IPS-NIHi7 (cell line): ENCODE measurements around the gene SEL1L3.

Experiments
- DNase-seq: peaks from one replicate; pipeline ENCODE4 v3.0.0; 2012; ENCODE audit warnings: mixed read lengths; ENCODE audit errors: extremely low spot score

SEL1L3 gene

DNA sequence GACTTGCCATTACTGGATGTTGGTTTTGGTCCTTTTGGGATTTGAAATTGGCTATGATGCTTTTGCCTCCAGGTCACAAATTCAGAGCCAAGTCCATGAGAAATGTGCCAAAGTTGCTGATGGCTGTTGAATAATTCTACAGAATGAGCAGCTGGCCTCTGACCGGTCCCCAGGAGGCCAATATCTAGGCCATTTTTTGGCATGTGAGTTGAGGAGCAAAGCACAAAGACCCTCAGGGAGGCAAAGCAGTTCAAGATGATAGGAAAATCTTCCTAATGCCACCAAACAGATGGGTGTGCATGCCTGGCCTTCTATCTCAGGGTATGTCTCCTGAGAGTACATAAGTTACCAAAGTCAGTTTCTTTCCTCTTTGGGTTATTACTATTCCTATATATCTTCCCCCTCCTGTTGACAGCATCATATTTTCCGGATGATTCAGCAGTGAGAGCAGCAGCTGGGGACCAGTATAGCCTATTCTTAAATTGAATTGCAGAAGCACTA is 44.4 kb downstream of the SEL1L3 start:
- DNase-seq: no peak

DNA sequence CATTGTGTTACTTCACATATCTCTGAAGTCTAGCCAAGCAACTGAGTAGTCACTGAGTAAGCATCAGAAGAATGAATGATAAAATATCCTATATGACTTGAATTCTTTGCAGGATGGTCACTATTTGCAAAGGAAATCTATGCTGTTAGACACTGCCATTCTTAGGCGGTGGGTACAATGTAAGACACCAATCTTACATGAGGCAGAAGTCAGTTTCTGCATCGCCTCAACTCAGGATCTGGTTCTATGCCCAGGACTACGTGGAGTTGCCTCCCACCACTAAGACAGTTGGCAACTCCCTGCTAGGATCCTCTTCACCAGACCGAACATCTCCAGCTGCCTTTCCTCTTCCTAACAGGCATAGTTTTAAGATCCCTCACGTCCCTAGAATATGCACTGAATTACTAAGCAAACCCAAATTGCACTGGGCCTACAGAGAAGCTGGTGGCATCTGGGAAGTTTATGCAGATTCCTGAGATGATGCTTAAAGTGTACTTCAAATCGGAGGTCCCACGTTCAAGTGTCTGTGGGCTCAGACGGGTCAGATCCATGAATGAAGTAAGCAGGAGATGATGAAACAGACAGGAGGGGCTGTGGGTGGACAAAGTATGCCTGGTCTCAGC is 45.6 kb downstream of the SEL1L3 start:
- DNase-seq: no peak

DNA sequence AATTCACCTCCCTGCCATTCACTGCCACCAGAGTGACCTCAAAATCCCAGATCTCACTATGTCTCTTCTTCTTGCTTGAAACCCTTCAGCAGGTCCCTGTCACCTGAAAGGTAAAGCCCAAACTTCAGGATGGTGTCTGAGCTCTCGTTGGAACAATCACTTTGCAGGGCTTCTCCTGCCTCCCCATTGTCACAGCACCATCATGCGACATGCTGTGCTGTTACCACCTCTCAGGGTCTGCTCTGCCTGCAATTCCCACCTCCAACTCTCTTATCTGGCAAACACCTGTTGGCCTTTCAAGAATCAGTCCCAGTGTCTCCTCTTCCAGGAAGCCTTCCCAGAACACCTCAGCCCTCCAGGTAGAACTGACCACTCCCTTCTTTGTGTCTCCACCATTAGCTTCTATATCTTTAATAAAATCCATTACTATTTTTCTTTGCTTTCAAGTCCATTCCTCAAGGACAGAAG is 46.2 kb downstream of the SEL1L3 start:
- DNase-seq: no peak

DNA sequence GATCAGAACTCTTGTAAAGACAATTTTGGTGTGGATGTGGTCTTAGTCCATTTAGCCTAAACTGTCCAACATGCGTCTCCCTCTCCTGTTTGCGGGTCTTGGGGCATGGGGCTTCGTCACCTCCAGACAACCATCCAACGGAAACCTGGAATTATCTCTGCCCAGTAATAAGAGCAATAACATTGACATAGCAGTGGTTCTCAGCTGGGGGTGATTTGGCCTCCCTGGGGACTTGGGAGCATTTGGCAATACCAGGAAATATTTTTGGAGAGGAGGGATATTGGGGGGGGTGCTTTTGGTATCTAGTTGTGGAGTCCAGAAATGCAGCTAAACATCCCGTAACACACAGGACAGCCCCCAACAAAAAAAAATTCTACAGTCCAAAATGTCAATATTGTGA is 47.2 kb downstream of the SEL1L3 start:
- DNase-seq: no peak

DNA sequence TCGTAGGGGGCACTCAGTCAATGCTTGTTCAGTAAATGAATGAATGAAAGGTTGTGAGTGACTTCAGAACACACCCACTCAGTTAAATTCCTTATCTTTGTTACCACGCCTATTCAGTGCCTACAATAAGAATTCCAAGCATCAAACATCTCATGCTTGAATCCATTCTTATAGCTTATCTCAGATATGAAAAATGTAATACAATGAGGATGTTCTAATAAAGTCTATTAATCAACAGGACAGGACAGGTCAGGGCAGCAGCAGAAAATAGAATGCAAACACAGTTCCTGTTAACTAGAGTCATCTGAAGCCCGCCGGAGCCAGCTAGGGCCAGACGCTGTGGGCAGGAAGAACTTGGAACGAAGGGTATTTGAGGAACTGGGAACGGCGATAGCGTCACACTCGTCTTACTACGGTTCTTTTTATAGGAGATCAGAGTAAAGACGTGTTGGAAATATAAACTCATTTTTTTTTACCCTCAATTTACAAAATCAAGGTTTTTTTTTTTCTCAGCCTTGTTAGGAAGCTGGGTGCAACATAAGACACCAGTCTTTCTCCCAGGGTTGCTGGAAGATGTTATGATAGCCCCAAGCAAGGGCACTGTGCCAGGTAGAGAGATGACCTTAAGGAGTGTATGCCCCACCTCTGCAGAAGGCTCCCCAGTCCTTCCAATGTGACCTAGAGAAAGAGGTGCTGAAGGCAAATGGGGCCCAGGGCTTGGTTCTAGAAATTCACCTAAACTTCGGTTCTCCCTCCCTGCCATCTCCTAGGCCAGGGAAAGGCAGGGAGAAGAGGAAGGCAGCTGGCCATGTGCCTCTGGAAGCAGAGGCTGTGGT is 48.3 kb downstream of the SEL1L3 start:
- no peak for DNase-seq

DNA sequence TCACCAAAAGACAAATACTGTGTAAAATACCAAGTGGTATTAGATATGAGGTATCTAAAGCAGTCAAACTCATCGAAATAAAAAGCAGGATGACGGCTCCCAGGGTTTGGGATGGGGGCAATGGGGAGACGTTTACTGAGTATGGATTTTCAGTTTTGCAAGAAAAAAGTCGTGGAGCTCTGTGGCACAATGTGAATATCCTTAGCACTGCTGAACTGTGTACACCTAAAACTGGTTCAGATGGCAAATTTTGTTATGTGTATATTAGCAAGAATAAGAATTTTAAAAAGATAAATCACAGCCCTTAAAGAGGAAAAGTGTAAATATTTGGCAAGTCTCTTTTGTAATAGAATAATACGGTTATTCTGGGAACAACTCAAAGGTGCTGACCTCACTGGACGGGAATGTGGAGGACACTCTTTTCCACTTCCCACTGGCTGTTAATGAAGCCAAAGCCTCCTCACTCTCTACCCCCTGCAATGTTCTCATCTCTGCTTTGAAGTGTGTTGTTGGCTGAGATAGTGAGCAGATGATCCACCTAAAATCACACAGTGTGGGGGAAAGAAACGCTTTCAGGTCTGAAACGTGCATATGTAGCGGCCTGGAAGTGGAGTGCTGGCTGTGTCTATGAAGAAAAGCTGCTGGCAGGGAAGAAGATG is 49.2 kb downstream of the SEL1L3 start:
- peak; percentile 37 for DNase-seq

DNA sequence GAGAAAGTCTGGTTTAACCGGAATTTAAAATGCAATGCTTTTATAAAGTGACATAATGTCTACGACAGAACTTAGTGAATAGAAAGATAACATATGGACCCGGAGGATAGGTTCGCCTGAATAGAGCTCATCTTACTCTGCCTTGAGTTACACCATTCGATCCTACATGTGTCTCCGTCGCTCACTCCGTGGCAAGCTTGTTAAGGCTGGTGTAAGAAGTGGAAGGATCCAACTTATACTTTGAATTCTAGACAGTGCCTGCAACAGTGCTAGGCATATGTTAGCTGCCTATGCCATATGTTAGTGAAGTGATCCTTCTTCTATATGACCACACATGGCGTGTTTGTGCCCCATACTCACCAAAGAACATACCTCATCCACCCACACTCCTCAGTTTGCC is 50.9 kb downstream of the SEL1L3 start:
- no peak for DNase-seq

DNA sequence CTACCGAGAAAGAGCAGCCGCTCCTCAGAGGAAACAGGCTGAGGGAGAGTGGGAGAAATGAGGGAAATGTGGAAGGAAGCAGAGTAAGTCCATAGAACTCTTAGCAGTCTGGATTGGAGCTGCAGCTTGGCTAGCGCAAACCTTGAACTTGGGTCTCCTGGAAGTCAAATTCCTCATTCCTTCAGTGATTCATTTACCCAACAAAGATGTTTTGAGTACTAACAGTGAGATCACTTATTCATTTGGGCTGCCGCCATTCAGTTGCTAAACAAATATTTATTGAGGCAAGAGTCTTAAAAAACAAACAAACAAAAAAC is 51.5 kb downstream of the SEL1L3 start:
- DNase-seq: no peak

DNA sequence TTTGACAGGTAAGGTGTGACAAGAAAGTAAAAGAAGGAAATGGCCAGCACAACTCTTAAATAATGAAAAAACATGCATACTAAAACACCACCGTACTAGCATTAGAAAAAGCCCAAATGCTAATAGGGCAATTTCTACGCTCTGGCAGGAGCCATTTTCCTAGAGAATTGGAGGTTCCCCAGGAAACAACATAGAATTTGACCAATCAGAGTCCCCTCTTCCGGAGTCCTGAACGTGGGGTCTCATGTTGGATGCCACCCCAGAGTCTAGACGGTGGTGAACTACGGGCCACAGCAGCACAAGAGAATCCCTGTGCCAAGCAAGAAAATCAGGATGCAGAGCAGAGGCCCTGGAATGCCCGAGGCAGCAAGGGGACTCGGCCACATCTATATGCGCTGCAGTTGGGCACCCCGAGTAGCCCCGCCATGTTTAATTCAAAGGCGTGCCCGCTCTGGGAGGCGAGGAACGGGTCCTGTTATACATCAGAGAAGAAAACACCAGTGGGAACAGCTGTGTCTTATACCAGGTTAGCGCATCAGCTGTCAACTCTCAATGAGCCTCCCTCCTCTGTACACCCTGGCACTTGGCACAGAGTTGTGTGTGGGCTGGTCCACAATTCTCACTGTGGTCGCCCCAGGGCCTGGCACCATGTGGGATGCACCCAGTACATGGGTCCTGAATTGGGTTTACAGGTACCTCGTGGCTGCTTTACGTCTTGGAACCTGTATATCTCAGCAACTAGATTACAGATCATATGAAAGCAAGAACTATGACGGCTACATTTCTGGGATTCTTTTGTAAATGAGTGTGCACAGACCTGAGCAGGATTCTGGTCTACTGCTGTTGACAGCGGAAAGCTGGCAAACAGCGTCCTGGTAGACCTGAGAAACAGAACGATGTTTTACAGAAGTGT is 52.1 kb downstream of the SEL1L3 start:
- DNase-seq: no peak

DNA sequence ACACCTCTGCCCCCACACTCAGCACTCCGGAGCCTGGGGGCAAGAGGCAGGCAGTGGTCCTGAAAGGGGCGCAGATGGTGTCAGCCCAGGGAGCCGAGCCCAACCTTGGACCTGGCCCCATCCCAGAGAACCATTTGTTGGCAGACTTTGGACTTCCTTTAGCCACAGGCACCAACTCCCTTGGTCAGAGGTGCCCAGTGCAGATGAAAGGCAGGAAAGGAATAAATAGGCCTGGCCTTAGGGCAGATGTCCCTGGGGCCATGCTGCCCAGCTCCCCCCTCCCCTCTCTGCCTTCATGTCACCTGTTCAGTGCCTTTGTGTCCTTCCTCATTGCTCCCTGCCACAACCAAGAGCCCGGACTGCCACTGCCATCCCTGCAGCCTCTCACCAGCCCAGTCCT is 52.8 kb downstream of the SEL1L3 start:
- no peak for DNase-seq

DNA sequence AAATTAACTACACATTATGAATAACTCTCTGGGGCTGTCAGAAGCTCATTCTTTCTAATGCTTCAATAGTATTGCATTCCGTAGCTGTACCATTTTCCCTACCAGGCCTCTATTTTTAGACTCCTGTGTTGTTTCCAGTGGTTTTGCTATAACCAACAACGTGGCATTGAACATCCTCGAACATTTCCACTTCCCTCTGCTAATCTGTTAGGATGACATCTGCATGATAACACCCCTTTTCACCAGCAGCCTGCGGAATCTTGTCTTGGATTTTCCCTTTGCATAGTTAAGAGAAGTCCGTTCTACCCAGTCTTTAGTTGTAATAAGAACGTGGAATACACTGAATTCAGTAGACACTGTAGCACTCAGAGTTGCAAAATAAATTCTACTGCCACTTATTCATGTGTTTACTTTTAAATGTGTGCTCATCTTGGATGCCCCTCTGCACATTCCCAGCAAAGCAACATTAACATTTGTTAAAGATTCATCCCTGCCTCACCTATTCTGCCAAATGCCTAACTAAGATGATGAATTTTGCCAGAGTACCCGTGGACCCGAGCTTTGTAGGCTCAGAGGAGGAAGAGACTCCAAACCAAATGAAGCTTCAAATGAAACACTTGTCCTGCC is 55.6 kb downstream of the SEL1L3 start:
- DNase-seq: no peak

DNA sequence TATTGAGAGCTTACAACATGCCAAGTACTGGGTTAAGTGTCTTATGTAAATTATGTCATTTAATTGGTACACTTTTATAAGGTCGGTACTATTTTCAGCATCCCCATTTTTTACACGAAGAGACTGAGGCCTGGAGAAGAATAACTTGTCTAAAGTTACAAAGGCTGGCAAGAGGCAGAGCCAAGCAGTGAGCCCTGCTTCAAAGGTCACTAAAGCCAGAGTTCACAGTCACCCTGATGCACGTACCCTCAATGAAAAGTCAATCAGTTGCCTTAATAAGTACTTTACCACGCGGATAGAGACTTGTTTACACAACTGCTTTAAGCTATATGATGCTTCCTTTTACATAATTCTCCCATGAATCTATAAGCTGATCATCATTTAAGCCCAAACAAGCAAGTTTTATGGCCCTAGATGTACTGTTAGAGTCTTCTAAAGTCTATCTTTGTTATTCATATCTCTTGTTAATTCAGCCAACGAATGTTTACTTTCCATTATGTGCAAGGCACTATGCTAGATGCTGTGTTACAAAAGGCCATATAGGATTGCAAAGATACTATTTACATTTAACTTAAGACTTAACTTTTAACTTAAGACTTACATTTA is 57.4 kb downstream of the SEL1L3 start:
- no peak for DNase-seq

DNA sequence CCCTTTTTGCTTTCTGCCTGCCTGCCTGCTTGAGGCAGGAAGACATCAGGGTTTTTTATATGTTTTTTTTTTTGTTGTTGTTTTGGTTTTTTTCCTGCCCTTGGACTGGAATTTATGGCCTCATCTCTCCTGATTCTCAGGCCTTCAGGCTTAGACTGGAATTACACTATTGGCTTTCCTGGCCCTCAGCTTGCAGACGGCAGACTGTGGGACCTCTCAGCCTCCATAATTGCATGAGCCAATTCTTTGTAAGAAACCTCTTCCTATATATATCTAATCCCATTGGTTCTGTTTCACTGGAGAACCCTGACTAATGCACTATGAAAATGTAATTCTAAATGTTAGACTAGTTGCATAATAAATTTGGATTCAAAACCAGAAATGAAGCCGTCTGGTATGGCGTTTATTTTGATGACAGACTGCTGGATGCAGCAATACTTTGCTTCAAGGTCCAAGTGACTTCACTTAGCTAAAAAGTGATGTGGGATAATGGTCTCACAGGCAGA is 59.0 kb downstream of the SEL1L3 start:
- DNase-seq: no peak

DNA sequence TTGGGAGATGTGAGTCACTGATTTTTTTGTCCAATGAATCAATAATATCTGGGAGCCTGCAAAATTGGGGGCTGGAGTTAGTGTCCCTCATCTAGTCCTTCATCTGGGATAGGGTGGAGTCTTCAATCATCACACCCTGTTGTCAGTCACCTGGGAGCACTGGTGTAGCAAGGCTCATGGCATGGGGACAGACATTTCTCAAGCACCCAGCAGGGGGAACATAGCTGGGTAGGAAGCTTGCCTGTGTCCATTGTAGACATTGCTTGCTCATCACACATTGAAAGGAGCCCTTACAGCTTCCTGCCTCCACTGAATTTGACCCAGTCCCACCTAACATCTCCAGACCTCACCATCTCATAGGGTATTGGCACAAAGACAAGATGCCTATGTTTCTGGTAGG is 61.2 kb downstream of the SEL1L3 start:
- DNase-seq: no peak

DNA sequence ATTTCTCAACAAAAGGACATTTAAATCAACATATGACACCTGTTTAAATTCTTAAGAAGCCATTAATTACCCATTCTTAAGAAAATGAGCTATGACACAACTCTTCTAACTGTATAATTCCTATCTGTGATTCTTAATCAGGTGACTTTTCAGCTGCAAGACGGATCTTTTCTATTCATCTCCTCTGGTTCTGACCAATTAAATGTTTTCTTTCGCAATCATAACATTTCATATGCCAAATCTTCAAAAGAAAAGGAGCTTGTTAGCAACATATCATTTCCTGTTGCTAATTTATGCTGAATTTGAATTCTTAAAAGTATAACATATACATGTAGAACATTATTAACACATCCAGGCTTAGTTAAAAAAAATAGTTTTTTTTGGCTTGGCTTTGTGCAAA is 62.5 kb downstream of the SEL1L3 start:
- no peak for DNase-seq

DNA sequence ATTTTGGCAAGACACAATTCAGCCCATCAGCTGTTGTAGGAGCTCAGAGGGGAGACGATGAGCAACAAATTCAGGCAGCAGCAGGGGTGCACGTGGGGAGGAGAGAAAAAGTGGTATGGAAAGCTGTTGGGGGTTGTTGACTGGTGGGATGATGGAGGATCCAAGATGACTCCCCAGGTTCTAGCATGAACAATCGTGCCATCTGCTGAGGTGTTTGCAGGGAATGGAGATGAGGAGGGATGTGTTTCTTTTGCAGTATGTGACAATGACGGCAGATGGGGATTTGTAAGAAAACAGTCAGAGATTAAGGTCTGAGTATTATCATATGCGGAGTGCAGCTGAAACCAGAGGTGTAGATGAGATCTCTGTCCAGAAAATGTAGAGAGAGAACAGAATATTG is 63.3 kb downstream of the SEL1L3 start:
- DNase-seq: no peak

DNA sequence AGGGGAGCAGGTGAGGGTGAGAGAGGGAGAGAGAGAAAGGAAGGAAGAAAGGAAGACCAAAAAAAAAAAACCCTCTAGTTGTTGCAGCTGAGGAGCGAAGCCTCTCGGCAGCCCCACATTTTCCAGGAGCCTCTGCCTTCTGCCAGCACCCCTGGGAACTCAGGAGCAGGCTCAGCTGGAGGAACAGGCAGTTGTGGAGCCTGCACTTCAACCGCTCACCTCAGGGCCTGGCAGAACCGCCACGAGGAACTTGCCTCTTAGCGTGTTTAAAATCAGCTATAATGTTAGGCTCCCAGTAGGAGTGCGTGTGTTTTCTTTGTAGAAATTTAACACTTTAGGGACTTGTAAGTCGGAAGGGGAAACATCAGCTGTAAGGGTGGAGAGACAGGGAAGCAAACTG is 65.7 kb downstream of the SEL1L3 start:
- no peak for DNase-seq

DNA sequence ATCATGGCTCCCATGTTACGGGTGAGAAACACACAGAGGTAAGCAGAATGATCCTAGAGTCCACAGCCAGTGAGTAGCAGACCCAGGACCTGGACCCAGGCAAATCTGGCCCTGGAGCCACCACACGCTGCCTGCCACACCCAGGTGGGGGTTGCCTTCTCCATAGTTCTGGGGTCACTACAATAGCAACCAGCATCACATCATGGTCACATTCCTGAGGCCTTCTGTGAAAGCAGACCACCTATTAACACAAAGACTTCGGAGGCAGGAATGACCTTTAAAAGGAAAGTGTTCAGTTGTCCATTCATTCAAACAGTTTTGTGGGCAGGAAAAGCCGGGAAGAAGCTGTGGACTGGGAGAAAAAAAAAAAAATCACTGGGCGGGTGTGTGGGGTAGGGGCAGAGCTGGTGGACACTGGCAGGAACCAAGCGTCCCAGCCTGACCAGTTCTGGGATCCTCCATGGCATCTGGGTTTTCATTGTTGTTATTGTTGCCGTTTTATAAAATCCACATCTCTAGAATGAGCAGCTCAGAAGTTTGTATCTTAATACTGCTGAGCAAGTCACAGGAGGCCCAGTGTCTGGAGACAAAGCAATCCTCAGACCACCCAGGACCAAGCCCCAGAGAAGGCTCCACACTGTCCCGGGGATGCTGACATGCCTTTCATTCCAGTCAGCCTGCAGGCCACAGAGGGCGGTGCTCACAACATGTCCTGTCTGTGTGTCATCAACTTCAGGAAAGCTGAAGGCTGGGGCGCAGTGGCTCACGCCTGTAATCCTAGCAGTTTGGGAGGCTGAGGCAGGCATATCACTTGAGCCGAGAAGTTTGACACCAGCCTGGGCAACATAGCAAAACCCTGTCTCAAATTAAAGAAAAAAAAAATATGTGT is 67.0 kb downstream of the SEL1L3 start:
- peak; percentile 86 for DNase-seq

DNA sequence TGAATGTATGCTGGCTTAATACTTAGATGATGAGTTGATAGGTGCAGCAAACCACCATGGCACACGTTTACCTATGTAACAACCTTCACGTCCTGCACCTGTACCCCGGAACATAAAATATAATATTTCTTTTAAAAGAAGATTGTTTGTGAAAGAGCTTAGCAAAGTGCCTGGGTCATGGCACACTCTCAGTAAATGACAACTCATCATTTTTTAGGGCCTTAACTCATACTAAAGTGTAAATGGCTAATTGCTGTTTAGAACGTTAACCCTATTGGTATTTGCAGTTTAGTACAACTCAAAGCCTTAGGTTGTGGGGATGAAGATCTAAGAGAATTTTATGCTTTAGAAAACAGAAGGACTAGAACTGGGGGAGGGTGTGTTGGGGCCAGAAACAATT is 67.7 kb downstream of the SEL1L3 start:
- DNase-seq: no peak

DNA sequence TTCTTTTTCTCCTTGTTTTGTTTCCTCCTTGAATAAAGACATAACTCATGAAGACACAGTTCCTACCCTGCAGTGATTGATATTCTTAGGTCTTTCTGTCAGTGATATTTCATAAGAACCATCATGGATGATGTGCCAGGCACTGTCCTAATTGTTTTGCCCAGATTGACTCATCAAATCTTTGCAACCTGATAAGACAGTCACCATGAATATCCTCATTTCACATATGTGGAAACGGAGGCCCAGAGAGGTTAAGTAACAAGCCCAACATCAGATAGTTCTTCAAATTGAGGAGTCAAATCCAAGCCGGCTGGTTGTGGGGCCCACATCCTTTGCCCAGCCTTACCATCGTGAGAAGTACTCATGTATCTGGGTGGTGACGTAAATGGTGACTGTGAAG is 69.9 kb downstream of the SEL1L3 start:
- no peak for DNase-seq
